ENCODE measurements around the gene STK32B. TPM values are rescaled to one million over a fixed set of nuclear protein-coding genes. Genes with fewer than 3 reads are reported as not detected.

Gene STK32B
- total and polyA plus RNA-seq, 2 of the 8 experiments (the other 6 are each of a cell fraction or from before 2014, with no cell fraction given), result 2.3 to 2.5 TPM

GRCh38 chr4:5267408-5267807 is 216.1 kb downstream of the STK32B start (continued):
- TF ChIP-seq CHD7 (IDR thresholded peaks at IDR 0.05; ENCODE audit: insufficient replicate concordance, low read length) (no peak), SIX5 (IDR thresholded peaks at IDR 0.05; ENCODE audit: low read depth, low read length) (no peak), SIRT6 (IDR thresholded peaks at IDR 0.05; ENCODE audit: low read length) (no peak), E2F6 (IDR thresholded peaks at IDR 0.05) (no peak), EP300 (IDR thresholded peaks at IDR 0.05; ENCODE audit: borderline replicate concordance in 1 of 2, low read depth in 2 of 2, low read length in 2 of 2) (no peak), POU5F1 (IDR thresholded peaks at IDR 0.05; ENCODE audit: low read depth, low read length) (no peak), BACH1 (IDR thresholded peaks at IDR 0.05; ENCODE audit: low read length) (no peak), SAP30 (IDR thresholded peaks at IDR 0.05; ENCODE audit: insufficient read depth, insufficient replicate concordance, low read length) (no peak), TAF1 (IDR thresholded peaks at IDR 0.05; ENCODE audit: low read depth, low read length) (no peak), GTF2F1 (IDR thresholded peaks at IDR 0.05; ENCODE audit: borderline replicate concordance, low read depth, low read length) (no peak), POLR2A (IDR thresholded peaks at IDR 0.05; ENCODE audit: control extremely low read depth in 1 of 2, low read depth in 2 of 2, low read length in 2 of 2) (no peak), YY1 (IDR thresholded peaks at IDR 0.05; ENCODE audit: low read depth, low read length) (no peak)

Data from H1 (cell line).